Lower leg skin (tissue), 3 donors: ENCODE results near the gene SCN3A.

Experiments used
- CTCF ChIP-seq, 3 donors: fragments of 450-650 bp; IDR thresholded peaks; one replicate each; pipeline ENCODE4 v1.5.1; 2016; ENCODE audit warnings: antibody characterized with exemption in 3 of 3, mild to moderate bottlenecking in 3 of 3, moderate library complexity in 2 of 3
- POLR2A ChIP-seq, 2 donors: fragments of 450-650 bp; IDR thresholded peaks; one replicate each; pipeline ENCODE4 v1.6.1; 2016 to 2017; ENCODE audit warnings: antibody characterized with exemption in 2 of 2, mild to moderate bottlenecking in 1 of 2, moderate library complexity in 1 of 2

DNA sequence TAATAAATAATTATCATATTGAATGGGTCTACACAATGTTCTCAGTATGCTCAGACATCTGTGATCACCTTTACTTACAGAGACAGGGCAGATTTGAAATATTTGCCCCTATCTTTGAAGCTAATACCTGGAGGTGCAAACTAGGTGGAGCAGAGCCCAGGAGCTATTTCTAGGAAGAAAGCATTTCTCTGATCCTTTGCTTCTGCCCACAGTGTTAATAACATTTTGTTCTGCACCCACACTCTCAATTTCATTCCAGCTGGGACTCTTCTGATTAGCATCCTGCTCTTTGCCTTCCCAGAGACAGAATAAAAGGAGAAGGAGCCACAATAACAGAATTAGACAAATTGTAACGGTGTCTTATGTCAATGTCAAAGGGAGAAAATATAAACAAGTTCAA, 23.7 kb upstream of the SCN3A start:
- TF ChIP-seq CTCF (IDR thresholded peaks at IDR 0.05) = no peak
- no peak for TF ChIP-seq POLR2A (IDR thresholded peaks at IDR 0.05)
